PC-9 (cell line): ENCODE data around the gene KCTD2.

Experiments used
- EZH2 ChIP-seq: fragments of 200-600 bp; sonication (generic); IDR thresholded peaks from 2 replicates; pipeline ENCODE4 v1.8.0; 2017; ENCODE audit warnings: antibody characterized with exemption, low read depth
- TF ChIP-seq, protein P1 (sequence below): fragments of 200-600 bp; sonication (generic); conservative IDR thresholded peaks from 2 replicates; pipeline ENCODE4 v1.6.1; 2017; ENCODE audit warnings: mixed run types, antibody characterized with exemption, mild to moderate bottlenecking, moderate library complexity

- TF ChIP-seq, protein P1, sequence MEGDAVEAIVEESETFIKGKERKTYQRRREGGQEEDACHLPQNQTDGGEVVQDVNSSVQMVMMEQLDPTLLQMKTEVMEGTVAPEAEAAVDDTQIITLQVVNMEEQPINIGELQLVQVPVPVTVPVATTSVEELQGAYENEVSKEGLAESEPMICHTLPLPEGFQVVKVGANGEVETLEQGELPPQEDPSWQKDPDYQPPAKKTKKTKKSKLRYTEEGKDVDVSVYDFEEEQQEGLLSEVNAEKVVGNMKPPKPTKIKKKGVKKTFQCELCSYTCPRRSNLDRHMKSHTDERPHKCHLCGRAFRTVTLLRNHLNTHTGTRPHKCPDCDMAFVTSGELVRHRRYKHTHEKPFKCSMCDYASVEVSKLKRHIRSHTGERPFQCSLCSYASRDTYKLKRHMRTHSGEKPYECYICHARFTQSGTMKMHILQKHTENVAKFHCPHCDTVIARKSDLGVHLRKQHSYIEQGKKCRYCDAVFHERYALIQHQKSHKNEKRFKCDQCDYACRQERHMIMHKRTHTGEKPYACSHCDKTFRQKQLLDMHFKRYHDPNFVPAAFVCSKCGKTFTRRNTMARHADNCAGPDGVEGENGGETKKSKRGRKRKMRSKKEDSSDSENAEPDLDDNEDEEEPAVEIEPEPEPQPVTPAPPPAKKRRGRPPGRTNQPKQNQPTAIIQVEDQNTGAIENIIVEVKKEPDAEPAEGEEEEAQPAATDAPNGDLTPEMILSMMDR, result no peak
- TF ChIP-seq EZH2, result no peak
Observed at GRCh38 chr17:75049057-75049456, 2.0 kb downstream of the KCTD2 start.
